Measurements from ENCODE around the gene SPINK5.

The SPINK5 gene

DNA sequence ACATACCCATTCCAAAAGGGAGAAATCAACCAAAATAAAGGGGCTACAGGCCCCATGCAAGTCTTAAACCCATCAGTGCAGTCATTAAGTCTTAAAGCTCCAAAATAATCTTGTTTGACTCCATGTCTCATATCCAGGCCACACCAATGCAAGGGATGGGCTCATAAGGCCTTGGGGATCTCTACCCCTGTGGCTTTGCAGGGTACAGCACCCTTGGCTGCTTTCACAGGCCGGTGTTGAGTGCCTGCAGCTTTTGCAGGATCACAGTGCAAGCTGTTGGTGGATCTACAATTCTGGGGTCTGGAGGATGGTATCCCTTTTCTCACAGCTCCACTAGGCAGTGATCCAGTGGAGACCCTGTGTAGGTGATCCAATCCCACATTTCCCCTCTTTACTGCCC, 99.6 kb downstream of the SPINK5 start:
- POLR2A ChIA-PET: no interaction called here
- TF ChIP-seq BHLHE40 (IDR thresholded peaks at IDR 0.05; ENCODE audit: borderline replicate concordance): no peak
- no peak for TF ChIP-seq TARDBP (IDR thresholded peaks at IDR 0.05)
- TF ChIP-seq ELF4 (IDR thresholded peaks at IDR 0.05): no peak
- TF ChIP-seq FOXK2 (IDR thresholded peaks at IDR 0.05): no peak
- TF ChIP-seq FOXM1 (IDR thresholded peaks at IDR 0.05; ENCODE audit: borderline replicate concordance): no peak
- TF ChIP-seq, protein P1, sequence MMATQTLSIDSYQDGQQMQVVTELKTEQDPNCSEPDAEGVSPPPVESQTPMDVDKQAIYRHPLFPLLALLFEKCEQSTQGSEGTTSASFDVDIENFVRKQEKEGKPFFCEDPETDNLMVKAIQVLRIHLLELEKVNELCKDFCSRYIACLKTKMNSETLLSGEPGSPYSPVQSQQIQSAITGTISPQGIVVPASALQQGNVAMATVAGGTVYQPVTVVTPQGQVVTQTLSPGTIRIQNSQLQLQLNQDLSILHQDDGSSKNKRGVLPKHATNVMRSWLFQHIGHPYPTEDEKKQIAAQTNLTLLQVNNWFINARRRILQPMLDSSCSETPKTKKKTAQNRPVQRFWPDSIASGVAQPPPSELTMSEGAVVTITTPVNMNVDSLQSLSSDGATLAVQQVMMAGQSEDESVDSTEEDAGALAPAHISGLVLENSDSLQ (IDR thresholded peaks at IDR 0.05): no peak
- CTCF ChIA-PET: no interaction called here

DNA sequence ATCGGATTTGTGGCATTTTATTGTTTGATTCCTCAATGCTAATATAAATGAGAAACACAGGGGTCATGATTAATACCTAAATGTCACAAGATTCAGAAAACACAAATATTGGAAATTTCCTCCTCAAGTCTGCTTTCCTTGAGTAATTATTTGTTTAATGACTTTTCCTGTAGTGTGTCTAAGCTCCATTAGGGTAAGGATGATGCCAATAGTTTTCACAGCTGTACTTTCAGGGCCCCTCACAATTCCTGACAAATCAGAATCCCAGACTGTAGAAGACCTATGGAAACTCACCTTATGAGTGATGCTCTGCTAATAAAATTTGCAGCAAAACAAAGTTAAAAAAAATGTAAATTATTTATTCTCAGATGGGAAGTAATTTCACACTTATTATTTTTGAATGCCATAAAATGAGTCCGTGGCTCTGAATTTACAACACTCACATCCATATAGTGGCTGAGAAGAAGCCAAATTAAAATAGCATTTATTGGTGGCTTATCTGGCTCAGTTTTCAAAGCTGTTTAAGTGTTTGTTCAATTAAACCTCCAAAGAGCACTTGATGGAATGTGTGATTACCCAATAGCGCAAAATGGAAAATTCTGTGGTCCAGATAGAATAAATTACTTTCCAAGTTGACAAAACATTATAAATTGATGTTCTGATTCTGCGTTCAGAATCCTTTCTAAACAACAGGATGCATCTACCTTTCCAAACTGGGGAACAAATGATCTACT, 102.9 kb downstream of the SPINK5 start:
- DNase-seq (ENCODE audit: extremely low spot score): no peak
- ChIA-PET CTCF (no interaction called here), POLR2A (no interaction called here)
- TF ChIP-seq ZNF384 (IDR thresholded peaks at IDR 0.05) (no peak), BHLHE40 (IDR thresholded peaks at IDR 0.05; ENCODE audit: borderline replicate concordance) (no peak), SUZ12 (IDR thresholded peaks at IDR 0.05) (no peak), TARDBP (IDR thresholded peaks at IDR 0.05) (no peak), SP1 (IDR thresholded peaks at IDR 0.05) (no peak), NFRKB (IDR thresholded peaks at IDR 0.05) (no peak), FOXM1 (IDR thresholded peaks at IDR 0.05; ENCODE audit: borderline replicate concordance) (no peak), FOXK2 (IDR thresholded peaks at IDR 0.05) (no peak), L3MBTL2 (conservative IDR thresholded peaks at IDR 0.05) (no peak), FOXA1 (IDR thresholded peaks at IDR 0.05) (no peak), CTBP1 (IDR thresholded peaks at IDR 0.05; ENCODE audit: borderline replicate concordance) (no peak), ARNT (IDR thresholded peaks at IDR 0.05) (no peak), ELF4 (IDR thresholded peaks at IDR 0.05) (no peak), LEF1 (IDR thresholded peaks at IDR 0.05; ENCODE audit: borderline replicate concordance) (no peak), HDGF (IDR thresholded peaks at IDR 0.05; ENCODE audit: borderline replicate concordance) (no peak)
- TF ChIP-seq, protein P1 (IDR thresholded peaks at IDR 0.05): no peak

More for the DNA sequence above, 99.6 kb downstream of the SPINK5 start:
- no peak for DNase-seq (ENCODE audit: extremely low spot score)

DNA sequence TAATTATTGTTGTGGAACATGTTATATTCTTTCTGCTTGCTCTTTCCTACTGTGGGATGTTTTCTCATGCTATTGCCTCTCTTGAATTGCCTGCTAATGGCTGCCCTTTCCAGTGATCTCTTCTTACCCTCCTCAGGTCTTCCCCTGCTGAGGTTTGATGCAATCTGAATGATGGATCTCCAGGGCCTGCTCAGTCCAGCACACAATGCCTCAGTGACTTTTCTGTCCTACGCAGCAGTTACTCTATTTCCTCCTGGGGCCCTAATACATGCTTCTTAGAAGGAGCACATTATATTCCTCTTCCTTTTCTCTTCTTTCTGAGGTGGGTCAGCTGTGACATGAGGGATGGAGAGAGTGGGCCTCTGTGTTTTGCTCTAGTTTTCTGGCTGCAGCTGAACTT, 104.5 kb downstream of the SPINK5 start, which contains the start of gene SPINK14:
SPINK14 (plus strand) TSS at position 301 of the 400 bp plus-strand sequence. CDS start 1,187 bp downstream, outside the sequence.
- TF ChIP-seq ARNT (IDR thresholded peaks at IDR 0.05) (no peak), ELF4 (IDR thresholded peaks at IDR 0.05) (no peak), FOXK2 (IDR thresholded peaks at IDR 0.05) (no peak), TARDBP (IDR thresholded peaks at IDR 0.05) (no peak), CTBP1 (IDR thresholded peaks at IDR 0.05; ENCODE audit: borderline replicate concordance) (no peak), NFRKB (IDR thresholded peaks at IDR 0.05) (no peak), SP1 (IDR thresholded peaks at IDR 0.05) (no peak), FOXA1 (IDR thresholded peaks at IDR 0.05) (no peak), BHLHE40 (IDR thresholded peaks at IDR 0.05; ENCODE audit: borderline replicate concordance) (no peak), LEF1 (IDR thresholded peaks at IDR 0.05; ENCODE audit: borderline replicate concordance) (no peak), L3MBTL2 (conservative IDR thresholded peaks at IDR 0.05) (no peak), ZNF384 (IDR thresholded peaks at IDR 0.05) (no peak), FOXM1 (IDR thresholded peaks at IDR 0.05; ENCODE audit: borderline replicate concordance) (no peak), SUZ12 (IDR thresholded peaks at IDR 0.05) (no peak), HDGF (IDR thresholded peaks at IDR 0.05; ENCODE audit: borderline replicate concordance) (no peak)
- TF ChIP-seq, protein P1 (IDR thresholded peaks at IDR 0.05): no peak
- no peak for DNase-seq (ENCODE audit: extremely low spot score)
- POLR2A ChIA-PET: no interaction called here
- CTCF ChIA-PET: no interaction called here

DNA sequence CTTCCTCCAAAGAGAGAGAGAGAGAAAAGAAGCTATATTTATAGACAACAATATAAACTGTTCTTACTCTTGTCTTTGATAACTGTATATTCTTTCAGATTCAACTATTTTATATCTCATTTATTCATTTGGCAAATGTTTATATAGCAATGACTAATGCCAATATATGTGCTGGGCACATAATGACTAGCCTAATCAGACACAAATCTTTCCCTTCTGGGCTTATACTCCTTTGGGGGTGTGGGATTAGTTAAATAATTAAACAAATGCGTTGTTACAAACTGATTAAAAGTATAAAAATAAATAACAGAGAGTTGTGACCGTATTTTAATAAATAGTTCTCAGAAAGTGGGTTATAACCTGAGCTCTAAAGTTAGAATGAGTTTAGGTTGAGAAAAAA, 108.6 kb downstream of the SPINK5 start:
- no peak for TF ChIP-seq ELF4 (IDR thresholded peaks at IDR 0.05)
- no peak for TF ChIP-seq ARNT (IDR thresholded peaks at IDR 0.05)
- no peak for TF ChIP-seq TARDBP (IDR thresholded peaks at IDR 0.05)
- no peak for TF ChIP-seq CTBP1 (IDR thresholded peaks at IDR 0.05; ENCODE audit: borderline replicate concordance)
- TF ChIP-seq NFRKB (IDR thresholded peaks at IDR 0.05): no peak
- no peak for TF ChIP-seq BHLHE40 (IDR thresholded peaks at IDR 0.05; ENCODE audit: borderline replicate concordance)
- TF ChIP-seq L3MBTL2 (conservative IDR thresholded peaks at IDR 0.05): no peak
- TF ChIP-seq, protein P1 (IDR thresholded peaks at IDR 0.05): no peak
- TF ChIP-seq FOXA1 (IDR thresholded peaks at IDR 0.05): no peak
- TF ChIP-seq SUZ12 (IDR thresholded peaks at IDR 0.05): no peak
- no peak for TF ChIP-seq LEF1 (IDR thresholded peaks at IDR 0.05; ENCODE audit: borderline replicate concordance)
- ChIA-PET POLR2A (no interaction called here), CTCF (no interaction called here)
- no peak for DNase-seq (ENCODE audit: extremely low spot score)

- no peak for TF ChIP-seq L3MBTL2 (conservative IDR thresholded peaks at IDR 0.05)
- no peak for TF ChIP-seq TARDBP (IDR thresholded peaks at IDR 0.05)
- TF ChIP-seq ARNT (IDR thresholded peaks at IDR 0.05): no peak
- TF ChIP-seq CTBP1 (IDR thresholded peaks at IDR 0.05; ENCODE audit: borderline replicate concordance): no peak
- no peak for TF ChIP-seq NFRKB (IDR thresholded peaks at IDR 0.05)
- TF ChIP-seq ELF4 (IDR thresholded peaks at IDR 0.05): no peak
- TF ChIP-seq SP1 (IDR thresholded peaks at IDR 0.05): no peak
- TF ChIP-seq LEF1 (IDR thresholded peaks at IDR 0.05; ENCODE audit: borderline replicate concordance): no peak
- TF ChIP-seq HDGF (IDR thresholded peaks at IDR 0.05; ENCODE audit: borderline replicate concordance): no peak
- TF ChIP-seq FOXA1 (IDR thresholded peaks at IDR 0.05): no peak
- no peak for TF ChIP-seq SUZ12 (IDR thresholded peaks at IDR 0.05)
- no peak for TF ChIP-seq FOXK2 (IDR thresholded peaks at IDR 0.05)
- TF ChIP-seq, protein P1 (IDR thresholded peaks at IDR 0.05): no peak
- TF ChIP-seq BHLHE40 (IDR thresholded peaks at IDR 0.05; ENCODE audit: borderline replicate concordance): no peak
- no peak for TF ChIP-seq ZNF384 (IDR thresholded peaks at IDR 0.05)
- no peak for TF ChIP-seq FOXM1 (IDR thresholded peaks at IDR 0.05; ENCODE audit: borderline replicate concordance)
- CTCF ChIA-PET: no interaction called here
Measured at GRCh38 chr5:148176480-148176879, 112.7 kb downstream of the SPINK5 start.

More at GRCh38 chr5:148176480-148176879, 112.7 kb downstream of the SPINK5 start:
- POLR2A ChIA-PET: no interaction called here
- no peak for DNase-seq (ENCODE audit: extremely low spot score)
